Pancreas (tissue), 10 donors: ENCODE results near the gene ACSBG1. TPM values are rescaled to one million over a fixed set of nuclear protein-coding genes. Genes with fewer than 3 reads are reported as not detected.
A peak's percentile ranks its signal among the peaks of the same experiment; 100 is the strongest.

Experiments used
- ATAC-seq, 4 donors: fragments of 200-7000 bp; cut with Tn5 transposase; one replicate each; pipeline versions ENCODE4 v1.8.0 to v1.9.1; 2020; ENCODE audit warnings: mild to moderate bottlenecking in 4 of 4, moderate library complexity in 4 of 4
- DNase-seq, 6 donors: peaks; one replicate each; pipeline ENCODE4 v3.0.0-alpha.2; 2020
- FAIRE-seq: peaks from 2 replicates; lab custom pipeline; 2012; peaks lifted over from hg19 to GRCh38; lab: Jason Lieb, UNC
- H3K27ac ChIP-seq, 4 donors: fragments of 200-600 bp; sonication (generic); 1 replicate in 3 of 4; 2 replicates in 1 of 4; pipeline versions ENCODE4 v1.5.0 to v1.8.0; 2020
- H3K27me3 ChIP-seq, 4 donors: fragments of 200-600 bp; one replicate each; pipeline ENCODE4 v1.8.0; 2021
- H3K36me3 ChIP-seq, 3 donors: fragments of 200-600 bp; sonication (generic) in 1 of 3; one replicate each; pipeline versions ENCODE4 v1.5.0 to v1.8.0; 2020 to 2021
- H3K4me1 ChIP-seq, 3 donors: fragments of 200-600 bp; one replicate each; pipeline ENCODE4 v1.8.0; 2021
- H3K4me3 ChIP-seq, 4 donors: fragments of 200-600 bp; sonication (generic) in 2 of 4; one replicate each; pipeline versions ENCODE4 v1.5.0 to v1.8.0; 2020 to 2021
- H3K9me3 ChIP-seq, 4 donors: fragments of 200-600 bp; one replicate each; pipeline ENCODE4 v1.8.0; 2021
- WGBS, 2 donors: extraction: QIAGEN DNeasy Blood & Tissue Kit; methylation state at CpG; one replicate each; pipeline ENCODE4 v1.1.7; 2013; 5-methylcytosine and 5-hydroxymethylcytosine counted together
- intact Hi-C, 3 donors: fragments of 100-400 bp; cut with DNase I; formaldehyde crosslinking; loops; one replicate each; pipeline versions ENCODE4 v1.11.1 to v1.14.2; 2022
- polyA plus RNA-seq, 2 donors: library from polyadenylated mRNA; stranded (reverse); fragments of 200-250 nt; gene quantifications; one replicate each; pipeline ENCODE4 v1.2.3, GENCODE V29; 2013
- total RNA-seq, 6 donors: library from RNA; stranded (reverse); fragmentation: NEBNext Ultra II Directional in 4 of 6; extraction: Animal tissue kit (Norgen Biotek cat#: 25700) in 4 of 6; gene quantifications; one replicate each; pipeline versions ENCODE4 v1.2.1 to v1.2.4, GENCODE V29; 2021 to 2023
- TF ChIP-seq, protein P1 (sequence below), 4 donors: fragments of 200-600 bp; sonication (generic) in 3 of 4; IDR thresholded peaks; one replicate each; pipeline versions ENCODE4 v1.5.0 to v1.8.0; 2021; ENCODE audit warnings: antibody characterized with exemption in 4 of 4
- donor health status: healthy with polysubstance abuse.
- donor health status: DM: no; HTN: no; CAD: no; lungs with moderate emphysema.
- donor health status: DM: no; HTN: no; CAD: no.
- donor health status: control.
- donor health status: control.
- donor health status: Bipolar disorder and iron deficiency.
- donor health status: DM: yes; HTN: yes; CAD: no.
- donor health status: DM: no; HTN: no; CAD: no.
- donor health status: DM: no; HTN: no; CAD: no.
- donor health status: DM: yes; HTN: yes; CAD: no.

Gene ACSBG1
- total and polyA plus RNA-seq, 8 donors = 0.04 to 0.12 (median 0.04) TPM; not detected in 5

DNA sequence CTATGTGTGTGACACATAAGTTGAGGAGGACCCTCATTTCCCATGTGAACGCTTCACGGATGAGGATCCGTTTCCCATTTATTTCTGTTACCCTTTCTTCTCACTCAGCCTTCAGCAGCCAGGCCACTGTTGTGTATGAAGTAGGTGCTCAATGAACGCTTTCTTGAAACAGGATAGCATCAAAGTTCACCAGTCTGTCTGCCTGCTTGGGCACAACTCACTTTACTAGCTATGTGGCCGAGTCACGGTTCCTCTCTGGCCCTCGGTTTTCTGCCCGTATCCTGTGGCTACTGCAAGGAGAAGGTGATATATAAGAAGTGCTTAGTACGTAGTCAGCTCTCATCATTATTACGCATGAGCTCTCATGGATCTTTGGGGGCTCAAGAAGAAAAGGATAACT, 22.4 kb downstream of the ACSBG1 start:
- H3K36me3 ChIP-seq = no peaks in the 10 kb centered on the region
- intact Hi-C loops = no loop called here
- no peaks in the 10 kb centered on the region for H3K9me3 ChIP-seq
- DNase-seq (no peak), ATAC-seq (no peak), FAIRE-seq (no peak)
- WGBS, 2 donors = 92 to 97% methylated on average over 10 of the region's 10 CpGs
- no peaks in the 10 kb centered on the region for H3K27me3 ChIP-seq
- TF ChIP-seq, protein P1, sequence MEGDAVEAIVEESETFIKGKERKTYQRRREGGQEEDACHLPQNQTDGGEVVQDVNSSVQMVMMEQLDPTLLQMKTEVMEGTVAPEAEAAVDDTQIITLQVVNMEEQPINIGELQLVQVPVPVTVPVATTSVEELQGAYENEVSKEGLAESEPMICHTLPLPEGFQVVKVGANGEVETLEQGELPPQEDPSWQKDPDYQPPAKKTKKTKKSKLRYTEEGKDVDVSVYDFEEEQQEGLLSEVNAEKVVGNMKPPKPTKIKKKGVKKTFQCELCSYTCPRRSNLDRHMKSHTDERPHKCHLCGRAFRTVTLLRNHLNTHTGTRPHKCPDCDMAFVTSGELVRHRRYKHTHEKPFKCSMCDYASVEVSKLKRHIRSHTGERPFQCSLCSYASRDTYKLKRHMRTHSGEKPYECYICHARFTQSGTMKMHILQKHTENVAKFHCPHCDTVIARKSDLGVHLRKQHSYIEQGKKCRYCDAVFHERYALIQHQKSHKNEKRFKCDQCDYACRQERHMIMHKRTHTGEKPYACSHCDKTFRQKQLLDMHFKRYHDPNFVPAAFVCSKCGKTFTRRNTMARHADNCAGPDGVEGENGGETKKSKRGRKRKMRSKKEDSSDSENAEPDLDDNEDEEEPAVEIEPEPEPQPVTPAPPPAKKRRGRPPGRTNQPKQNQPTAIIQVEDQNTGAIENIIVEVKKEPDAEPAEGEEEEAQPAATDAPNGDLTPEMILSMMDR (IDR thresholded peaks at IDR 0.05) = no peak
- H3K27ac ChIP-seq = no peak overlapping the region
- H3K4me1 ChIP-seq = peaks cover 28 to 48% (median 42%) of the 10 kb centered on the region in 3 donors
- H3K4me3 ChIP-seq = no peak overlapping the region

DNA sequence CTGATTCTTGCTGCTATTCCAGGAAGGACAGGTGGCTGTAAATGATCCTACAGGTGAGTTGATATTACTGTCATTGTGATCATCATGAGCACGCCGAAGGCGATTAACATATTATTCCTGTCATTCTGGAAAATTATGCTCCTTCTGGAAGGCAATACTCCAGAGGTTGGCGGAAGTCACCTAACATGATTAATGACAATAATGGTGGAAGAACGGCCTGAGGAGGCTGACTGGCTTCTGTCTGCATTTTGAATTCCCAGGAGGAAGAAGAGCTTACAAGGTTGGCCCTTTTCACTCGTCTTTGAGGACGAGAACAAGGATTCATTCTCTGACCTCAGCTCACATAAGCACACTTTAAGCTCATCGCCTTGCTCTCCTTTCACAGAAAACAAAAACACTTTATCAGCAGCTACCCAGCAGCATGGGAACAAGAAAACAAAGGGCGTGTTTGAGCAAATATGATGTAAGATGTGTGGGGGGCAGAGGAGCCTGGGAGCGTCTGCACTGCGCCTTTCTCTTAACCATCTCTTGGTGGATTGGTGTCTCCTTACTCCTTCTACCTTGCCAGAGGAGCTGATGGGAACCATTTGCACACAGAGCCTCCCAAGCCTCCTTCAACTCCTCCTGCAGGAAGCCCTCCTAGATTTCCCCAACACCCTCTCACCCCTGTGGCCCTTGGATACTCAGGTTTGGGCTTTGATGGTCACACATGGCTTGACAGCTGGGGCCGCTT, 23.0 kb downstream of the ACSBG1 start:
- intact Hi-C loops = no loop called here
- Histone ChIP-seq H3K27ac (no peak overlapping the region), H3K4me1 (peaks cover 28 to 49% (median 47%) of the 10 kb centered on the region in 3 donors), H3K9me3 (no peaks in the 10 kb centered on the region), H3K27me3 (no peaks in the 10 kb centered on the region), H3K4me3 (no peak overlapping the region), H3K36me3 (no peaks in the 10 kb centered on the region)
- TF ChIP-seq, protein P1 (IDR thresholded peaks at IDR 0.05) = no peak
- DNase-seq (no peak), ATAC-seq (no peak), FAIRE-seq (no peak)
- 74 to 81% methylated on average over 12 of the region's 12 CpGs for WGBS, 2 donors

DNA sequence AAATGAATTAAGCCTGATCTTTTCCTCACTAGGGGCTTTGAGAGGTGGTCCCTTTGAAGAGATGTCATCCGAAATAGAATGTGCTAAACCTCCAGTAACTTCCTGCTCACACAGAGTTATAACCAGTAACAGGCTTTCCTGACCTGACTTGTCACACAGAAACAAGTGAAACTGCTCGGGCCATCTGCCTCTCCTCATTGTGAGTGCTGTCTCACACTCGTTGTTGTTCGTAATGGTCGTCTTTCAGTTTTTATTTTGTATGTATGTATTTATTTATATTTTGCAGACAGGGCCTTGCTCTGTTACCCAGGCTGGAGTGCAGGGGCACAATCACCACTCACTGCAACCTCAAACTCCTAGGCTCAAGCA, 24.0 kb downstream of the ACSBG1 start:
- no peaks in the 10 kb centered on the region for H3K27me3 ChIP-seq
- H3K36me3 ChIP-seq = no peaks in the 10 kb centered on the region
- DNase-seq = no peak
- H3K4me1 ChIP-seq = peaks cover 25 to 51% (median 49%) of the 10 kb centered on the region in 3 donors
- FAIRE-seq = no peak
- peak overlapping the region in 3 of 4 donors; percentile 6 to 54 (median 48) for H3K27ac ChIP-seq
- no peaks in the 10 kb centered on the region for H3K9me3 ChIP-seq
- WGBS, 2 donors = 40 to 43% methylated on average over 5 of the region's 5 CpGs
- ATAC-seq = peak in 1 of 4 donors; percentile 2
- H3K4me3 ChIP-seq = no peak overlapping the region
- intact Hi-C loops = no loop called here
- TF ChIP-seq, protein P1 (IDR thresholded peaks at IDR 0.05) = no peak

DNA sequence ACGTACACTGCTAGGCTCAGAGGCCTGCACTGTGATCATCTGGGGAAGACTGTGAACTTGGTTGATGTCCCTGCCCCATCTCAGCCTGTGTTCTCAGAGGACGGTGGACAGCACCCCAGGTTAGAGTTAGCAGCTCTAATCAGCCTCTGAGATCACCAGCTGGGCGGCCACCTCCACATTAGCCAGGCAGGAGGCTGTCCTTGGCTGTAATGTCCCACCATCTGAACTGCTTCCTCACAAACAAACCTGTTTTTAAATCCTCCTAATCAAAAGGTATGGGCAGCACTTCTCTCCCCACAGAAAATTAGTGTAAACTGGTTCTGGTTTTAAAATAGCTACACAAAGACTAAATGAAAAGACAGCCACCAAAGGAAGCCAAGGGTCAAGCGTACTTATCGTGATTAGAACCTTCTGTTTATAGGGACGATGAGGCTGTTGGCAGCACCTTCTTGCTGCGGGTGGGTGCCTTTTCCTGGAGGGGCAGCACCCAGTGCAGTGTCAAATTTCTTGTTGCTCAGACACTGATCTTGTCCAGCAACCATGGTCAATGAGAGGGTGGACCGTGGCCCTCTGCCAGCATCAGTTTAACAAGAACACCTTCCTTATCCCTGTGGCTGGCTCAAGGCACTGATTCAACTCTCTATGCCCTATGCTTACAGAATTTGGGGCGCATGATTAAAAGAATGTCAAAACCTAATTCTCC, 24.6 kb downstream of the ACSBG1 start:
- peak overlapping the region in 3 of 4 donors; percentile 6 to 54 (median 48) for H3K27ac ChIP-seq
- 29% methylated on average over 9 of the region's 9 CpGs for WGBS, 2 donors
- FAIRE-seq = no peak

More for the DNA sequence above, 24.6 kb downstream of the ACSBG1 start:
- H3K36me3 ChIP-seq = no peaks in the 10 kb centered on the region
- no peak overlapping the region for H3K4me3 ChIP-seq
- intact Hi-C loops = no loop called here
- H3K4me1 ChIP-seq = peaks cover 28 to 56% (median 54%) of the 10 kb centered on the region in 3 donors
- DNase-seq = peak; percentile 58 to 88 (median 76)
- H3K27me3 ChIP-seq = no peaks in the 10 kb centered on the region
- H3K9me3 ChIP-seq = no peaks in the 10 kb centered on the region
- peak in 3 of 4 donors; percentile 29 to 65 (median 53) for ATAC-seq
- TF ChIP-seq, protein P1 (IDR thresholded peaks at IDR 0.05) = no peak
